Gastroesophageal sphincter (tissue), 3 donors: ENCODE results near the gene SLC36A4.

Experiments used
- CTCF ChIP-seq, 4 experiments: fragments of 200-600 bp in 2 of 4; fragments of 450-650 bp in 2 of 4; sonication (generic) in 1 of 4; IDR thresholded peaks; one replicate each; pipeline ENCODE4 v1.5.1; 2017 to 2019; ENCODE audit warnings: antibody characterized with exemption in 4 of 4, mild to moderate bottlenecking in 2 of 4, moderate library complexity in 2 of 4
- EP300 ChIP-seq: sonication (generic); formaldehyde crosslinking; IDR thresholded peaks from one replicate; pipeline ENCODE4 v1.6.1; 2017; ENCODE audit warnings: antibody characterized with exemption, mild to moderate bottlenecking
- POLR2A ChIP-seq, 2 donors: fragments of 450-650 bp; IDR thresholded peaks; one replicate each; pipeline ENCODE4 v1.6.1; 2017; ENCODE audit warnings: antibody characterized with exemption in 2 of 2, mild to moderate bottlenecking in 2 of 2, moderate library complexity in 1 of 2
- POLR2AphosphoS5 ChIP-seq: sonication (generic); formaldehyde crosslinking; IDR thresholded peaks from one replicate; pipeline ENCODE4 v1.6.1; 2017; ENCODE audit warnings: antibody characterized with exemption

GRCh38 chr11:93128574-93128973 is 69.2 kb downstream of the SLC36A4 start:
- no peak for TF ChIP-seq POLR2A (IDR thresholded peaks at IDR 0.05)
- TF ChIP-seq CTCF (IDR thresholded peaks at IDR 0.05), result no peak
- TF ChIP-seq POLR2AphosphoS5, result no peak
- no peak for TF ChIP-seq EP300
